HCT116 (cell line): ENCODE data around the gene GSTO2.

Experiments used
- CTCF ChIP-seq, 3 experiments: fragments of 200-600 bp in 1 of 3; sonication (generic) in 1 of 3; IDR thresholded peaks in 2 of 3; conservative IDR thresholded peaks in 1 of 3; 2 replicates each; pipeline ENCODE4 v1.5.1; 2012 to 2017; ENCODE audit warnings: low read depth in 2 of 3, low read length in 2 of 3, antibody characterized with exemption in 1 of 3, borderline replicate concordance in 1 of 3, control low read depth in 1 of 3, mild to moderate bottlenecking in 1 of 3, mixed read lengths in 1 of 3, mixed run types in 1 of 3, moderate library complexity in 1 of 3; ENCODE audit not compliant: insufficient read depth in 1 of 3
- JUND ChIP-seq: IDR thresholded peaks from 2 replicates; pipeline ENCODE4 v1.6.1; 2012
- POLR2AphosphoS5 ChIP-seq: IDR thresholded peaks from 2 replicates; pipeline ENCODE4 v1.6.1; 2011; ENCODE audit warnings: mild to moderate bottlenecking, low read depth, low read length, moderate library complexity
- REST ChIP-seq: IDR thresholded peaks from 2 replicates; pipeline ENCODE4 v1.6.1; 2012; ENCODE audit warnings: low read depth

GRCh38 chr10:104296687-104297436 is 27.9 kb downstream of the GSTO2 start:
- TF ChIP-seq POLR2AphosphoS5, result no peak
- no peak for TF ChIP-seq REST
- no peak for TF ChIP-seq CTCF (IDR thresholded peaks at IDR 0.05 in 2 of 3, conservative IDR thresholded peaks at IDR 0.05 in 1 of 3; ENCODE audit: borderline replicate concordance in 1 of 3, insufficient read depth in 1 of 3, low read depth in 2 of 3, low read length in 2 of 3)
- TF ChIP-seq JUND, result no peak
